WERI-Rb-1 (cell line): ENCODE measurements around the gene UST.

ENCODE experiments used
- DNase-seq: peaks from one replicate; pipeline ENCODE4 v3.0.0-alpha.2; 2020
- H3K27ac ChIP-seq: fragments of 250-450 bp; sonication (Bioruptor Pico); 2 replicates; pipeline ENCODE4 v1.5.1; 2020; ENCODE audit warnings: mild to moderate bottlenecking, moderate library complexity
- H3K27me3 ChIP-seq: fragments of 250-450 bp; sonication (Bioruptor Pico); 2 replicates; pipeline ENCODE4 v1.5.1; 2021; ENCODE audit warnings: mild to moderate bottlenecking, low read depth, moderate library complexity; ENCODE audit not compliant: insufficient read depth, severe bottlenecking
- H3K36me3 ChIP-seq: fragments of 250-450 bp; sonication (Bioruptor Pico); 2 replicates; pipeline ENCODE4 v1.5.1; 2020; ENCODE audit warnings: mild to moderate bottlenecking, moderate library complexity
- H3K4me3 ChIP-seq: 2 replicates; pipeline ENCODE4 v1.5.1; 2011; ENCODE audit warnings: low read depth, mild to moderate bottlenecking, control low read depth, low read length
- H3K9me3 ChIP-seq: fragments of 250-450 bp; sonication (Bioruptor Pico); 2 replicates; pipeline ENCODE4 v1.5.1; 2021; ENCODE audit warnings: mild to moderate bottlenecking, moderate library complexity; ENCODE audit not compliant: severe bottlenecking
- CTCF ChIP-seq: IDR thresholded peaks from 2 replicates; pipeline ENCODE4 v1.5.1; 2011; ENCODE audit warnings: low read depth, mild to moderate bottlenecking, control low read depth, inconsistent platforms, low read length

Gene UST

GRCh38 chr6:148795563-148795962 lies 48.7 kb downstream of the UST start:
- no peaks in the 10 kb centered on the region for H3K27me3 ChIP-seq
- no peaks in the 10 kb centered on the region for H3K36me3 ChIP-seq
- H3K27ac ChIP-seq = no peak overlapping the region
- DNase-seq = no peak
- H3K9me3 ChIP-seq = peaks cover 4% of the 10 kb centered on the region
- no peak overlapping the region for H3K4me3 ChIP-seq
- no peak for TF ChIP-seq CTCF

GRCh38 chr6:148799647-148800046 lies 52.8 kb downstream of the UST start:
- no peak for TF ChIP-seq CTCF
- no peak overlapping the region for H3K4me3 ChIP-seq

GRCh38 chr6:148800536-148800935 lies 53.7 kb downstream of the UST start:
- TF ChIP-seq CTCF = no peak
- Histone ChIP-seq H3K4me3 (no peak overlapping the region), H3K9me3 (no peaks in the 10 kb centered on the region), H3K36me3 (no peaks in the 10 kb centered on the region), H3K27me3 (no peaks in the 10 kb centered on the region), H3K27ac (no peak overlapping the region)
- DNase-seq = no peak

More at GRCh38 chr6:148799647-148800046, 52.8 kb downstream of the UST start:
- H3K27ac ChIP-seq = no peak overlapping the region
- H3K36me3 ChIP-seq = no peaks in the 10 kb centered on the region
- no peaks in the 10 kb centered on the region for H3K9me3 ChIP-seq
- no peak for DNase-seq
- H3K27me3 ChIP-seq = no peaks in the 10 kb centered on the region

GRCh38 chr6:148803979-148804378 lies 57.1 kb downstream of the UST start:
- no peak for TF ChIP-seq CTCF
- no peaks in the 10 kb centered on the region for H3K36me3 ChIP-seq
- no peaks in the 10 kb centered on the region for H3K27me3 ChIP-seq
- DNase-seq = no peak
- H3K27ac ChIP-seq = no peak overlapping the region
- no peak overlapping the region for H3K4me3 ChIP-seq
- H3K9me3 ChIP-seq = no peaks in the 10 kb centered on the region

GRCh38 chr6:148805777-148806176 lies 58.9 kb downstream of the UST start:
- Histone ChIP-seq H3K27me3 (no peaks in the 10 kb centered on the region), H3K36me3 (no peaks in the 10 kb centered on the region), H3K9me3 (no peaks in the 10 kb centered on the region), H3K4me3 (no peak overlapping the region), H3K27ac (no peak overlapping the region)
- TF ChIP-seq CTCF = no peak
- DNase-seq = no peak

GRCh38 chr6:148807784-148808183 lies 61.0 kb downstream of the UST start:
- Histone ChIP-seq H3K4me3 (no peak overlapping the region), H3K36me3 (no peaks in the 10 kb centered on the region), H3K27ac (no peak overlapping the region), H3K27me3 (no peaks in the 10 kb centered on the region), H3K9me3 (no peaks in the 10 kb centered on the region)
- no peak for TF ChIP-seq CTCF
- DNase-seq = no peak
